Measurements from ENCODE around the gene SLC25A5. TPM values are rescaled to one million over a fixed set of nuclear protein-coding genes. Genes with fewer than 3 reads are reported as not detected.

Gene SLC25A5
- total RNA-seq, 1 experiment from 2014 or later = 573 TPM

- TF ChIP-seq KAT7 (CRISPR knock-in tag; IDR thresholded peaks at IDR 0.05; ENCODE audit: borderline replicate concordance) (no peak), GTF2I (CRISPR knock-in tag; conservative IDR thresholded peaks at IDR 0.05) (no peak), NR3C1 (CRISPR knock-in tag; conservative IDR thresholded peaks at IDR 0.05; ENCODE audit: low read depth) (no peak), TEAD1 (CRISPR knock-in tag; IDR thresholded peaks at IDR 0.05) (no peak), SMAD3 (CRISPR knock-in tag; IDR thresholded peaks at IDR 0.05; ENCODE audit: borderline replicate concordance) (no peak), FOXP1 (CRISPR knock-in tag; IDR thresholded peaks at IDR 0.05; ENCODE audit: borderline replicate concordance) (no peak), ZNF317 (CRISPR knock-in tag; IDR thresholded peaks at IDR 0.05; ENCODE audit: borderline replicate concordance, low read depth) (no peak), CREB1 (CRISPR knock-in tag; IDR thresholded peaks at IDR 0.05) (no peak)
Measured at GRCh38 chrX:119507206-119507605, 39.0 kb downstream of the SLC25A5 start (continued).

GRCh38 chrX:119512146-119512800 lies 44.0 kb downstream of the SLC25A5 start:
- no peak overlapping the region for H3K4me3 Mint-ChIP-seq
- H3K9me3 Mint-ChIP-seq = no peaks in the 10 kb centered on the region
- ATAC-seq = peak; percentile 98
- ChIA-PET POLR2A (interaction anchor here (0.7 to 0.9 kb wide), 2 partner anchors 29 to 67 kb away, joined by 3 read pairs; no protein-coding TSS in a partner anchor), CTCF (interaction anchor here (0.5 to 1.6 kb wide), 41 partner anchors 9 to 394 kb away, joined by 3 to 36 read pairs (median 5); partner anchors contain the start of genes NKRF, SEPTIN6, SLC25A5 and SOWAHD)
- no peak overlapping the region for H3K27ac Mint-ChIP-seq
- H3K27me3 Mint-ChIP-seq (ENCODE audit: low read depth) = no peaks in the 10 kb centered on the region
- no peaks in the 10 kb centered on the region for H3K4me1 Mint-ChIP-seq
- DNase-seq (ENCODE audit: low spot score) = peak; percentile 61
- no peaks in the 10 kb centered on the region for H3K36me3 Mint-ChIP-seq
- TF ChIP-seq SMAD4 (CRISPR knock-in tag; IDR thresholded peaks at IDR 0.05) (no peak), FOXP1 (CRISPR knock-in tag; IDR thresholded peaks at IDR 0.05; ENCODE audit: borderline replicate concordance) (no peak), SMAD3 (CRISPR knock-in tag; IDR thresholded peaks at IDR 0.05; ENCODE audit: borderline replicate concordance) (no peak), E2F4 (CRISPR knock-in tag; IDR thresholded peaks at IDR 0.05; ENCODE audit: borderline replicate concordance, low read depth) (no peak), TEAD4 (CRISPR knock-in tag; IDR thresholded peaks at IDR 0.05) (no peak), EMX1 (CRISPR knock-in tag; IDR thresholded peaks at IDR 0.05) (no peak), E2F1 (CRISPR knock-in tag; IDR thresholded peaks at IDR 0.05) (no peak), ATF1 (CRISPR knock-in tag; IDR thresholded peaks at IDR 0.05) (no peak), ATF2 (CRISPR knock-in tag; IDR thresholded peaks at IDR 0.05; ENCODE audit: borderline replicate concordance, low read depth) (no peak), GRHL2 (CRISPR knock-in tag; IDR thresholded peaks at IDR 0.05; ENCODE audit: insufficient replicate concordance, severe bottlenecking) (no peak), ZNF425 (CRISPR knock-in tag; conservative IDR thresholded peaks at IDR 0.05) (no peak), TCF7 (CRISPR knock-in tag; IDR thresholded peaks at IDR 0.05; ENCODE audit: low read depth) (no peak), FOXK1 (CRISPR knock-in tag; IDR thresholded peaks at IDR 0.05) (no peak), RORB (CRISPR knock-in tag; IDR thresholded peaks at IDR 0.05) (no peak), ZNF512 (CRISPR knock-in tag; IDR thresholded peaks at IDR 0.05; ENCODE audit: borderline replicate concordance) (no peak), GABPB1 (CRISPR knock-in tag; IDR thresholded peaks at IDR 0.05) (no peak), HMGA2 (CRISPR knock-in tag; IDR thresholded peaks at IDR 0.05) (no peak), ZNF532 (CRISPR knock-in tag; IDR thresholded peaks at IDR 0.05; ENCODE audit: borderline replicate concordance) (no peak)
